ENCODE measurements around the gene CYP4F11.

DNA sequence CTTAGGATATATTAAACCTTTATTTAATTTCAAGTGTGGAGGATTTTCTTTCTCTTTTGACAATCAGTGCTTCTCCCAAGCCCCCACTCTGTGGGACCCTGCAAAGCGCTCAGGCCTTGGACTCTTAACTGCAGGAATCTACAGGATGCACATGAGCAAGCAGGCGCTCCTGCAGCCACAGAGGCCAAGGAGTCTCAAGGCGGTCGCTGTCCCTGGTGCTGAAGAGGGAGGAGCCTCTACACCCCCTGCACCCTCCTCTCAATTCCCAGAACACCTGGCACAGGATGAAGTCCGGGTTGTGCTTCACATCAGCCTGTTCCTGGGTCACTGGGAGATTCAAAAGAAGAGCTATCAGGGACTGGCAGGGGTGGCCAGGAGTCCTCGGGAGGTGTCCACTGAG, 28.0 kb upstream of the CYP4F11 start:
- TF ChIP-seq CTCF (IDR thresholded peaks at IDR 0.05) (no peak), POLR2A (IDR thresholded peaks at IDR 0.05) (no peak)
